GM12878 (cell line): ENCODE data around the gene CACNA1B. TPM values are rescaled to one million over a fixed set of nuclear protein-coding genes. Genes with fewer than 3 reads are reported as not detected.
A peak's percentile ranks its signal among the peaks of the same experiment; 100 is the strongest.

Experiments
- ATAC-seq: fragments of 200-7000 bp; cut with Tn5 transposase; 3 replicates; pipeline ENCODE4 v1.9.1; 2020; ENCODE audit warnings: mild to moderate bottlenecking, moderate library complexity
- BruUV-seq: library from RNA; stranded (reverse); fragments of 400-500 nt; replicated peaks from 2 replicates; lab custom pipeline; 2021; lab: Mats Ljungman, UMichigan
- CTCF ChIA-PET: fragments of 300-600 bp; sonication (Branson Sonifier 250); formaldehyde crosslinking; extraction: SDS; loops from one replicate; lab custom pipeline; 2021; ENCODE audit warnings: inconsistent platforms; lab: Yijun Ruan, JAX
- POLR2A ChIA-PET: fragments of 350-600 bp; formaldehyde crosslinking; extraction: SDS; loops from one replicate; lab custom pipeline; 2021; ENCODE audit warnings: inconsistent platforms; lab: Charles Lee
- RAD21 ChIA-PET: fragments of 300-600 bp; sonication (Branson Sonifier 250); formaldehyde crosslinking; loops from one replicate; lab custom pipeline; 2023; ENCODE audit warnings: antibody characterized with exemption; ENCODE audit not compliant: unreplicated experiment; lab: Charles Lee
- SMC1A ChIA-PET: fragments of 300-600 bp; sonication (Branson Sonifier 250); formaldehyde crosslinking; loops from one replicate; lab custom pipeline; 2023; ENCODE audit not compliant: unreplicated experiment, uncharacterized antibody; lab: Charles Lee
- DNase-seq: peaks from one replicate; pipeline ENCODE4 v3.0.0-alpha.2; 2011; ENCODE audit warnings: low read depth, low spot score
- FAIRE-seq: peaks from 3 replicates; lab custom pipeline; 2011; peaks lifted over from hg19 to GRCh38; lab: Jason Lieb, UNC
- H2AFZ ChIP-seq: 2 replicates; pipeline ENCODE4 v1.6.0; 2011; ENCODE audit warnings: low read depth, low read length, control low read depth; ENCODE audit not compliant: control insufficient read depth
- H3K27ac ChIP-seq: 2 replicates; pipeline ENCODE4 v1.5.1; 2011; ENCODE audit warnings: control low read depth; ENCODE audit not compliant: control insufficient read depth, insufficient read depth
- H3K27me3 ChIP-seq, 2 experiments: replicated peaks in 1 of 2; 2 replicates each; pipeline versions ENCODE4 v1.6.0 to v1.6.1; 2011; ENCODE audit warnings: low read length in 1 of 2; ENCODE audit not compliant: control insufficient read depth in 2 of 2, insufficient read depth in 2 of 2
- H3K36me3 ChIP-seq, 2 experiments: 2 replicates each; pipeline ENCODE4 v1.5.1; 2011; ENCODE audit warnings: low read length in 1 of 2; ENCODE audit not compliant: control insufficient read depth in 2 of 2, insufficient read depth in 2 of 2
- H3K4me1 ChIP-seq: 2 replicates; pipeline ENCODE4 v1.6.1; 2011; ENCODE audit warnings: mild to moderate bottlenecking, low read length, moderate library complexity, mixed read lengths; ENCODE audit not compliant: control insufficient read depth, insufficient read depth
- H3K4me2 ChIP-seq: 2 replicates; pipeline ENCODE4 v1.6.0; 2011; ENCODE audit warnings: control low read depth; ENCODE audit not compliant: control insufficient read depth, insufficient read depth
- H3K4me3 ChIP-seq: fragments of 200-600 bp; sonication (generic); 2 replicates; pipeline ENCODE4 v1.5.1; 2016
- H3K79me2 ChIP-seq: 2 replicates; pipeline ENCODE4 v1.6.0; 2011; ENCODE audit warnings: low read length; ENCODE audit not compliant: control insufficient read depth, insufficient read depth
- H3K9ac ChIP-seq: 2 replicates; pipeline ENCODE4 v1.8.0; 2011; ENCODE audit warnings: low read length, control low read depth, mixed read lengths; ENCODE audit not compliant: control insufficient read depth, insufficient read depth
- H3K9me3 ChIP-seq: replicated peaks from 3 replicates; pipeline ENCODE4 v1.5.1; 2011; ENCODE audit warnings: mild to moderate bottlenecking, low read length; ENCODE audit not compliant: control insufficient read depth, insufficient read depth
- H4K20me1 ChIP-seq: 2 replicates; pipeline ENCODE4 v1.6.0; 2011; ENCODE audit not compliant: control insufficient read depth, insufficient read depth
- BHLHE40 ChIP-seq, 2 experiments: fragments of 450-650 bp in 1 of 2; IDR thresholded peaks; 2 replicates each; pipeline ENCODE4 v1.6.1; 2011 to 2017; ENCODE audit warnings: low read depth in 2 of 2, borderline replicate concordance in 1 of 2, improper control_type of control experiment in 1 of 2, low read length in 1 of 2, mild to moderate bottlenecking in 1 of 2
- CBX5 ChIP-seq: sonication (generic); IDR thresholded peaks from 2 replicates; pipeline ENCODE4 v1.6.1; 2016; ENCODE audit warnings: low read depth, moderate library complexity, mild to moderate bottlenecking, inconsistent platforms
- DPF2 ChIP-seq: fragments of 450-650 bp; IDR thresholded peaks from 2 replicates; pipeline ENCODE4 v1.6.1; 2017; ENCODE audit warnings: mild to moderate bottlenecking
- FOS ChIP-seq: IDR thresholded peaks from 3 replicates; pipeline ENCODE4 v1.6.1; 2011; ENCODE audit warnings: borderline replicate concordance; ENCODE audit not compliant: insufficient read length; ENCODE audit errors: extremely low read depth
- GATAD2B ChIP-seq: fragments of 450-650 bp; conservative IDR thresholded peaks from 2 replicates; pipeline ENCODE4 v1.6.1; 2017; ENCODE audit warnings: low read depth, mild to moderate bottlenecking, moderate library complexity
- IKZF1 ChIP-seq: fragments of 450-650 bp; conservative IDR thresholded peaks from 2 replicates; pipeline ENCODE4 v1.6.1; 2017; ENCODE audit warnings: antibody characterized with exemption, mild to moderate bottlenecking
- IKZF2 ChIP-seq, 2 experiments: fragments of 450-650 bp; IDR thresholded peaks; 2 replicates each; pipeline ENCODE4 v1.6.1; 2017; ENCODE audit warnings: mild to moderate bottlenecking in 2 of 2, moderate library complexity in 2 of 2
- MEF2B ChIP-seq: fragments of 450-650 bp; IDR thresholded peaks from 2 replicates; pipeline ENCODE4 v1.6.1; 2018; ENCODE audit warnings: mild to moderate bottlenecking, moderate library complexity; ENCODE audit not compliant: partially characterized antibody, poor library complexity, severe bottlenecking
- PAX5 ChIP-seq: IDR thresholded peaks from 2 replicates; pipeline ENCODE4 v1.6.1; 2011; ENCODE audit warnings: low read depth, low read length, borderline replicate concordance
- RUNX3 ChIP-seq: IDR thresholded peaks from 2 replicates; pipeline ENCODE4 v1.6.1; 2012; ENCODE audit warnings: low read length, inconsistent platforms
- ZNF207 ChIP-seq: fragments of 450-650 bp; IDR thresholded peaks from 2 replicates; pipeline ENCODE4 v1.6.1; 2014; ENCODE audit warnings: antibody characterized with exemption, mild to moderate bottlenecking, borderline replicate concordance
- WGBS: methylation state at CpG from one replicate; pipeline ENCODE4 v1.1.6; 2016; ENCODE audit warnings: low lambda C conversion rate; ENCODE audit not compliant: insufficient replicate concordance, insufficient coverage; ENCODE audit errors: missing lambda C conversion rate; 5-methylcytosine and 5-hydroxymethylcytosine counted together
- in situ Hi-C: fragments of 300-500 bp; cut with MboI; formaldehyde crosslinking; loops from 9 replicates; pipeline ENCODE4 v1.14.3; 2018; ENCODE audit warnings: mixed read lengths
- intact Hi-C: fragments of 100-400 bp; cut with micrococcal nuclease; formaldehyde crosslinking; loops from one replicate; pipeline ENCODE4 v1.14.2; 2022; ENCODE audit not compliant: unreplicated experiment
- polyA plus RNA-seq, 11 experiments: library from polyadenylated mRNA; depleted of rRNA in 4 of 11; unstranded in 6 of 11; stranded (reverse) in 5 of 11; fragments of >200 nt; fragmentation: Nextera tagmentation in 4 of 11; fragmentation: Illumina TruSeq in 1 of 11; extraction: Ambion mirVana in 4 of 11; extraction: Trizol in 1 of 11; gene quantifications; 1 replicate in 1 of 11; 2 replicates in 10 of 11; pipeline versions ENCODE4 v1.2.1 to v1.2.3, GENCODE V29; 2011 to 2016; ENCODE audit warnings: inconsistent platforms in 2 of 11, missing spikeins in 2 of 11, low read depth in 1 of 11
- total RNA-seq, 4 experiments: library from RNA; depleted of rRNA in 3 of 4; stranded (reverse); fragments of >200 nt in 3 of 4; fragmentation: Illumina TruSeq in 1 of 4; extraction: Trizol in 1 of 4; gene quantifications; 2 replicates each; pipeline versions ENCODE4 v1.2.1 to v1.2.3, GENCODE V29; 2013 to 2021
- TF ChIP-seq, protein P1 (sequence below): IDR thresholded peaks from 2 replicates; pipeline ENCODE4 v1.6.1; 2011; ENCODE audit warnings: borderline replicate concordance, low read depth, mild to moderate bottlenecking, moderate library complexity, low read length; ENCODE audit not compliant: insufficient read depth, poor library complexity, severe bottlenecking

Gene CACNA1B
- total and polyA plus RNA-seq, 10 of the 15 experiments (the other 5 are each of a cell fraction or from before 2014, with no cell fraction given), result 0.01 to 0.03 (median 0.01) TPM; not detected in 7

DNA sequence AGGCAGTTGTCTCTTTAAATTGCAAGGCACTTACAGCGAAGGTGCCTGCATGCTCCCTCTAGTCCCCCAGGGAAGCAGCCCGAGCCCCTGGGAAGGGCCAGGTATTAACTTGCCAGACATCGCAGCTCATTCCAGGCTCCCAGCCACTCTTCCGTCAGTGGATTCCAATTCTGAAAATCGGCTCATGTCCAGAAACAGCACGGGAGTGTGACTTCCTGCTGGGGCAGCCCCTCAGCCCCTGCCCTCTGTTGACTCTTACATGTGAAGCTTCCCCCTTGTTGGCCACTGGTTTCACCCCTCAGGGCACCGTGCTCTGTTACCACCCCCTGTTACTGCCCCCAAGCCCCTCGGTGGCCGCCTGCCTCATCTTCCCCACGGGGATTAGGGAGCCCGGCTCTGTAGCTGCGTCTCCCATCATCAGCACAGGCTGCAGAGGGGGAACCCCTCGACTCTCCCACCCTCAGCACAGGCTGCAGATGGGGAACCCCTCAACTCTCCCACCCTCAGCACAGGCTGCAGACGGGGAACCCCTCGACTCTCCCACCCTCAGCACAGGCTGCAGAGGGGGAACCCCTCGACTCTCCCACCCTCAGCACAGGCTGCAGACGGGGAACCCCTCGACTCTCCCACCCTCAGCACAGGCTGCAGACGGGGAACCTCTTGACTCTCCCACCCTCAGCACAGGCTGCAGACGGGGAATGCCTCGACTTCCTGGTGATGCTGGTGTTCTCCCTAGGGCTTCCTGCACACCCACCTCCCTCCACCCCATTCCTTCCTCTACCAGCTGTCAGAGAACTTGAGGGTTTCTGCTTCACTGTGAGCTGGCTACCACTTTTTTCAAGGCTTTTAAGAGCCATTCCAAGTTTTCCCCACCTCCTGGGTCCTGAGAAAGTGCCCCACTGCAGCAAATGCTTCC is 11.1 kb upstream of the CACNA1B start:
- POLR2A ChIA-PET, result interaction anchor here (0.5 kb wide), 1 partner anchor 227 kb away, joined by 5 read pairs; no protein-coding TSS in a partner anchor
- RAD21 ChIA-PET, result interaction anchor here (0.8 to 1.0 kb wide), 3 partner anchors 28 to 121 kb away, joined by 3 read pairs; no protein-coding TSS in a partner anchor
- peak; percentile 23 for DNase-seq
- no TSS peak for BruUV-seq
- H3K9me3 ChIP-seq, result no peaks in the 10 kb centered on the region
- in situ Hi-C loops, result no loop called here
- FAIRE-seq, result no peak
- no peaks in the 10 kb centered on the region for H3K79me2 ChIP-seq
- 3% methylated on average over 21 of the region's 21 CpGs for WGBS
- intact Hi-C loops, result no loop called here
- no peak overlapping the region for H2AFZ ChIP-seq
- no peaks in the 10 kb centered on the region for H4K20me1 ChIP-seq
- no peaks in the 10 kb centered on the region for H3K27me3 ChIP-seq
- H3K4me3 ChIP-seq, result no peak overlapping the region
- CTCF ChIA-PET, result no interaction called here
- peak overlapping the region; percentile 58; the same call in 1 of the 2 replicates for H3K4me2 ChIP-seq
- peak; percentile 60 for ATAC-seq
- H3K4me1 ChIP-seq, result peaks cover 10% of the 10 kb centered on the region
- no peak overlapping the region for H3K27ac ChIP-seq
- TF ChIP-seq IKZF2 (IDR thresholded peaks at IDR 0.05) (0 out of 4 replicates have a peak, but pooled peaks of 1 of the 2 experiments have one; percentile 25), IKZF1 (peak; percentile 44), PAX5 (0 out of 2 replicates have a peak, but pooled peaks have one; percentile 11), FOS (no peak), RUNX3 (peak; percentile 8; the same call in 1 of the 2 replicates), ZNF207 (no peak), GATAD2B (no peak), MEF2B (peak; percentile 69), DPF2 (no peak), BHLHE40 (IDR thresholded peaks at IDR 0.05; ENCODE audit: borderline replicate concordance in 1 of 2, low read depth in 2 of 2, low read length in 1 of 2) (peak in 1 of 2 experiments; percentile 36; a peak in 1 of 4 replicates), CBX5 (no peak)
- TF ChIP-seq, protein P1, sequence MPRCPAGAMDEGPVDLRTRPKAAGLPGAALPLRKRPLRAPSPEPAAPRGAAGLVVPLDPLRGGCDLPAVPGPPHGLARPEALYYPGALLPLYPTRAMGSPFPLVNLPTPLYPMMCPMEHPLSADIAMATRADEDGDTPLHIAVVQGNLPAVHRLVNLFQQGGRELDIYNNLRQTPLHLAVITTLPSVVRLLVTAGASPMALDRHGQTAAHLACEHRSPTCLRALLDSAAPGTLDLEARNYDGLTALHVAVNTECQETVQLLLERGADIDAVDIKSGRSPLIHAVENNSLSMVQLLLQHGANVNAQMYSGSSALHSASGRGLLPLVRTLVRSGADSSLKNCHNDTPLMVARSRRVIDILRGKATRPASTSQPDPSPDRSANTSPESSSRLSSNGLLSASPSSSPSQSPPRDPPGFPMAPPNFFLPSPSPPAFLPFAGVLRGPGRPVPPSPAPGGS, result peak; percentile 50
- no peaks in the 10 kb centered on the region for H3K36me3 ChIP-seq
- SMC1A ChIA-PET, result no interaction called here
- H3K9ac ChIP-seq, result no peak overlapping the region
